Fibroblast of skin of abdomen (primary cell): Measurements from ENCODE around the gene ERBB4.

Source experiments
- DNase-seq: peaks from one replicate; pipeline ENCODE4 v3.0.0-alpha.2; 2013

The ERBB4 gene

GRCh38 chr2:211449819-211450218 is 1088.8 kb downstream of the ERBB4 start:
- no peak for DNase-seq

- no peak for DNase-seq
These were observed 1091.1 kb downstream of the ERBB4 start for GRCh38 chr2:211447548-211447947.

GRCh38 chr2:211440107-211440506 is 1098.5 kb downstream of the ERBB4 start:
- no peak for DNase-seq

- DNase-seq, result no peak
These were observed 1099.6 kb downstream of the ERBB4 start for GRCh38 chr2:211439011-211439410.

- no peak for DNase-seq
These were observed 1101.2 kb downstream of the ERBB4 start for GRCh38 chr2:211437396-211437795.

- no peak for DNase-seq
These were observed 1102.4 kb downstream of the ERBB4 start for GRCh38 chr2:211436182-211436581.

GRCh38 chr2:211435331-211435730 is 1103.3 kb downstream of the ERBB4 start:
- DNase-seq, result no peak

- no peak for DNase-seq
These were observed 1103.8 kb downstream of the ERBB4 start for GRCh38 chr2:211434773-211435172.

- DNase-seq, result no peak
These were observed 1109.2 kb downstream of the ERBB4 start for GRCh38 chr2:211429256-211429920.

GRCh38 chr2:211426240-211426639 is 1112.4 kb downstream of the ERBB4 start:
- no peak for DNase-seq

- no peak for DNase-seq
These were observed 1115.6 kb downstream of the ERBB4 start for GRCh38 chr2:211423018-211423417.

- DNase-seq, result no peak
These were observed 1121.1 kb downstream of the ERBB4 start for GRCh38 chr2:211417544-211417943.

GRCh38 chr2:211416373-211416772 is 1122.2 kb downstream of the ERBB4 start:
- no peak for DNase-seq

GRCh38 chr2:211413746-211414145 is 1124.9 kb downstream of the ERBB4 start:
- no peak for DNase-seq

- DNase-seq, result no peak
These were observed 1130.1 kb downstream of the ERBB4 start for GRCh38 chr2:211408483-211408891.

GRCh38 chr2:211407076-211407475 is 1131.5 kb downstream of the ERBB4 start:
- no peak for DNase-seq

- no peak for DNase-seq
These were observed 1133.6 kb downstream of the ERBB4 start for GRCh38 chr2:211405036-211405435.

- no peak for DNase-seq
These were observed 1134.5 kb downstream of the ERBB4 start for GRCh38 chr2:211404098-211404497.

- DNase-seq, result no peak
These were observed 1137.3 kb downstream of the ERBB4 start for GRCh38 chr2:211401328-211401727.

- no peak for DNase-seq
These were observed 1140.8 kb downstream of the ERBB4 start for GRCh38 chr2:211397764-211398163.

- DNase-seq, result no peak
These were observed 1141.8 kb downstream of the ERBB4 start for GRCh38 chr2:211396815-211397214.

GRCh38 chr2:211391189-211391567 is 1147.4 kb downstream of the ERBB4 start:
- DNase-seq, result no peak

- no peak for DNase-seq
These were observed 1147.9 kb downstream of the ERBB4 start for GRCh38 chr2:211390536-211391188.

GRCh38 chr2:211387734-211388133 is 1150.9 kb downstream of the ERBB4 start:
- no peak for DNase-seq

- no peak for DNase-seq
These were observed 1158.6 kb downstream of the ERBB4 start for GRCh38 chr2:211380041-211380440.
